K562 (cell line): Measurements from ENCODE around the gene IL4I1. TPM values are rescaled to one million over a fixed set of nuclear protein-coding genes. Genes with fewer than 3 reads are reported as not detected.

Source experiments
- BMI1 ChIP-seq: fragments of 150-350 bp; IDR thresholded peaks from 2 replicates; pipeline ENCODE4 v1.6.1; 2014; ENCODE audit warnings: low read length
- BRD9 ChIP-seq: fragments of 450-650 bp; IDR thresholded peaks from 2 replicates; pipeline ENCODE4 v1.6.1; 2018; ENCODE audit warnings: low read depth; ENCODE audit not compliant: partially characterized antibody
- HDAC2 ChIP-seq: fragments of 450-650 bp; IDR thresholded peaks from 2 replicates; pipeline ENCODE4 v1.6.1; 2016; ENCODE audit warnings: mild to moderate bottlenecking
- HINFP ChIP-seq: fragments of 450-650 bp; conservative IDR thresholded peaks from 2 replicates; pipeline ENCODE4 v1.6.1; 2016; ENCODE audit warnings: missing genetic modification characterization, low read depth, mild to moderate bottlenecking, control low read depth, missing compliant biosample characterization
- IFI16 ChIP-seq: fragments of 250-450 bp; sonication (Bioruptor Pico); IDR thresholded peaks from 2 replicates; pipeline ENCODE4 v2.1.2; 2022; ENCODE audit warnings: mild to moderate bottlenecking, inconsistent platforms
- NCOA6 ChIP-seq: fragments of 450-650 bp; IDR thresholded peaks from 2 replicates; pipeline ENCODE4 v1.6.1; 2017; ENCODE audit warnings: mild to moderate bottlenecking
- PCBP2 ChIP-seq: fragments of 200-400 bp; formaldehyde crosslinking; IDR thresholded peaks from 2 replicates; pipeline ENCODE4 v1.6.1; 2018; ENCODE audit warnings: low read length, low read depth, mild to moderate bottlenecking, moderate library complexity; ENCODE audit not compliant: poor library complexity, severe bottlenecking
- PHF8 ChIP-seq: fragments of 200-600 bp; sonication (generic); IDR thresholded peaks from 2 replicates; pipeline ENCODE4 v1.6.1; 2012; ENCODE audit warnings: mixed run types, mild to moderate bottlenecking, inconsistent platforms, low read length, moderate library complexity, borderline replicate concordance
- POLR2AphosphoS5 ChIP-seq: IDR thresholded peaks from 2 replicates; pipeline ENCODE4 v1.6.1; 2011; ENCODE audit warnings: mild to moderate bottlenecking, low read depth, low read length, moderate library complexity; ENCODE audit not compliant: control insufficient read depth, insufficient read depth
- RNF219 ChIP-seq: fragments of 250-450 bp; sonication (Bioruptor Pico); IDR thresholded peaks from 2 replicates; pipeline ENCODE4 v1.5.0; 2022; ENCODE audit warnings: mild to moderate bottlenecking
- SMAD2 ChIP-seq: fragments of 150-350 bp; IDR thresholded peaks from 2 replicates; pipeline ENCODE4 v1.6.1; 2014; ENCODE audit warnings: low read depth, mild to moderate bottlenecking, low read length
- SMARCA5 ChIP-seq: fragments of 450-650 bp; IDR thresholded peaks from 2 replicates; pipeline ENCODE4 v1.6.1; 2016
- SOX6 ChIP-seq: fragments of 450-650 bp; IDR thresholded peaks from 2 replicates; pipeline ENCODE4 v1.6.1; 2014; ENCODE audit warnings: mild to moderate bottlenecking
- SPI1 ChIP-seq: IDR thresholded peaks from 2 replicates; pipeline ENCODE4 v1.6.1; 2011; ENCODE audit warnings: low read depth, low read length, control low read depth, borderline replicate concordance
- TAF7 ChIP-seq: fragments of 450-650 bp; IDR thresholded peaks from 2 replicates; pipeline ENCODE4 v1.6.1; 2016; ENCODE audit warnings: missing genetic modification characterization, missing compliant biosample characterization
- THRA ChIP-seq: fragments of 450-650 bp; IDR thresholded peaks from 2 replicates; pipeline ENCODE4 v1.6.1; 2017; ENCODE audit warnings: mild to moderate bottlenecking, moderate library complexity
- ZNF444 ChIP-seq: fragments of 250-450 bp; sonication (Bioruptor Pico); IDR thresholded peaks from 2 replicates; pipeline ENCODE4 v1.4.0; 2020; ENCODE audit warnings: mild to moderate bottlenecking, moderate library complexity
- ZNF518B ChIP-seq: fragments of 250-450 bp; sonication (Bioruptor Pico); IDR thresholded peaks from 2 replicates; pipeline ENCODE4 v1.5.0; 2021; ENCODE audit warnings: mild to moderate bottlenecking, moderate library complexity
- ZNF695 ChIP-seq: fragments of 450-650 bp; formaldehyde crosslinking; IDR thresholded peaks from 2 replicates; pipeline ENCODE4 v1.4.0; 2020; ENCODE audit warnings: mild to moderate bottlenecking, moderate library complexity
- ZNF699 ChIP-seq: fragments of 250-450 bp; sonication (Bioruptor Pico); IDR thresholded peaks from 2 replicates; pipeline ENCODE4 v1.8.0; 2021; ENCODE audit warnings: mild to moderate bottlenecking, moderate library complexity; ENCODE audit not compliant: insufficient replicate concordance
- polyA plus RNA-seq, 8 experiments: library from polyadenylated mRNA; depleted of rRNA in 4 of 8; stranded (reverse) in 5 of 8; unstranded in 3 of 8; fragments of >200 nt; fragmentation: Nextera tagmentation in 2 of 8; fragmentation: Illumina TruSeq in 1 of 8; extraction: Ambion mirVana in 2 of 8; extraction: Trizol in 1 of 8; gene quantifications; 2 replicates each; pipeline versions ENCODE4 v1.2.1 to v1.2.3, GENCODE V29; 2011 to 2014; ENCODE audit warnings: inconsistent platforms in 1 of 8, missing spikeins in 1 of 8
- total RNA-seq, 7 experiments: library from RNA; depleted of rRNA in 6 of 7; stranded (reverse); fragments of >200 nt in 6 of 7; fragmentation: Illumina TruSeq in 2 of 7; extraction: Trizol in 2 of 7; gene quantifications; 2 replicates each; pipeline versions ENCODE4 v1.2.1 to v1.2.3, GENCODE V29; 2011 to 2021; ENCODE audit warnings: low replicate concordance in 1 of 7

IL4I1 gene
- total and polyA plus RNA-seq, 9 of the 15 experiments (the other 6 are each of a cell fraction or from before 2014, with no cell fraction given) = 0.06 to 0.95 (median 0.43) TPM; not detected in 2

- TF ChIP-seq SOX6 (0 out of 2 replicates have a peak, but pooled peaks have one; percentile 17), THRA (no peak), NCOA6 (no peak), HDAC2 (no peak), RNF219 (CRISPR knock-in tag) (no peak), HINFP (tag) (no peak), BMI1 (no peak), SMARCA5 (no peak), PHF8 (peak; percentile 59; the same call in 1 of the 2 replicates), BRD9 (no peak), ZNF699 (CRISPR knock-in tag) (no peak), TAF7 (tag) (peak; percentile 43; the same call in 1 of the 2 replicates), PCBP2 (no peak), POLR2AphosphoS5 (peak; percentile 16; the same call in 1 of the 2 replicates), ZNF444 (CRISPR knock-in tag) (no peak), SMAD2 (no peak), ZNF518B (CRISPR knock-in tag) (no peak), ZNF695 (CRISPR knock-in tag) (no peak), SPI1 (no peak), IFI16 (CRISPR knock-in tag) (no peak)
Observed at GRCh38 chr19:49869484-49870308, 27.0 kb downstream of the IL4I1 start (continued).
